GM12874 (cell line): ENCODE measurements around the gene KITLG.

Experiments
- CTCF ChIP-seq: IDR thresholded peaks from 2 replicates; pipeline ENCODE4 v1.5.1; 2011; ENCODE audit warnings: low read depth, mild to moderate bottlenecking, control low read depth, low read length, moderate library complexity; ENCODE audit not compliant: insufficient read depth

Gene KITLG

DNA sequence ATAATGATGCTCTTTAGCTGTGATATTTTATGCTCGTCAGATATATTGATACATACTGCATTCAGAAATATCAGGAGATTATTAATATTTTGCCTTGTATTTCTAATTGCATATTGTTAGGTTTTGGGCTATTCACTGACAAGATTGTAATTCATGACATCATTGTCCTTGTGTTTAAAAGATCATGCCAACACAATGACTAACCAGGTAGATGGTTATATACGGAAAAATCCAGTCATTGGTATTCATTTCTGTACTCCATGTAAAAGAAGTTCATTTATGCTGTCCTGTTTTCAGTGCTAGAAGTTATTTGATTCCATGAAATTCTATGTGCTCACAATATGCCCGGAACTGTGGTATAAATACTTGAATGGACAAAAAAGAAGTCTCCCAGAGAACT, 107.5 kb downstream of the KITLG start:
- no peak for TF ChIP-seq CTCF

- no peak for TF ChIP-seq CTCF
Measured at GRCh38 chr12:88472248-88472647, 108.0 kb downstream of the KITLG start.

DNA sequence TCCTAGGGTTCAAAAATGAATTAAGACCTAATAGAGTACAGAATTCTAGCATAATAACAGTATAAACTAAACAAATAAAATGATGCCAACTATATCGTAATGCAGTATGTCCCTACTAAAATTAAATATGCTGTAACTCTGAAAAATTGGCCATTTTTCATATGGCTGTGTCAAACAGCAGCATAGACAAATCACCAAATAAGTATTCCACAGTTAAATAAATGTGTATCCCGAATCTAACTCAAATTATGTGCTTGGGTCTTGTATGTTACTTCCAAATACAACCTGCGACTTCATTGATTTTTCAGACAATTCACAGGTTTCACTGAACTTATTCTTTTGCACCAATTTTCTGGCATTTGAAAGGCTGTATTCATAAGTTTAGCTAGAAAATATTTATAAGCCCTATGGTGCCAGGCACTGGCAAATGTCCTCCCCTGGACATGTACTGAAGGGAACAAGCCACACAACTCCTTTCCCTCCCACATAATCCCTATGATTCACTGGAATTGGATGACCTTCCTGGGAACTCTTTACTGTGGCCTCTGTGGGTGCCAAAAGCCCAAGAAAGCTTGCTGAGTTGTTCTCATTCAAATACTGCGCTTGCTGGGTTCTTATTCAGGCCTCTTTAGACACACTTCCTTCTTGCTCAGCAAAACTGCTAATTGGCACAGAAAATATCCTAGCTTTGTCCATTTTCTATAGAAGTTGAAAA, 108.8 kb downstream of the KITLG start:
- no peak for TF ChIP-seq CTCF

GRCh38 chr12:88469154-88469553, 111.1 kb downstream of the KITLG start:
- TF ChIP-seq CTCF, result no peak

DNA sequence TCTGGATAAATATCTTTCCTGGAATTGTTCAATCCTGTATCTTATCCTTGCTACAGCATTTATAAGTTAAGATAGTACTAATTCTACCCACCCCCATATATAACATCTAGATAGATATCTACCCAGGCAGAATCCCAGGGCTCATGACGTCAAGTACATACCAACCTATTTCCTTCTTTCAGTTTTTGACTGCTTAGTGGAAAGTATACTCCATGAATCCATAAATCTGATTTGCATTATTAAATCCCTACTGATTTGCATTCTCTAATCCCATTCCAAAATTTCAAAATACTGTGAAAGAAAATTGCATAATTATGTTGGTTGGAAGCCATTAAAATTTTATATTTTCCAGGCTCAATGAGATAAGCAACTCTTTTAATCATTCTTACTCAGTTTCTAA, 111.7 kb downstream of the KITLG start:
- TF ChIP-seq CTCF, result no peak

DNA sequence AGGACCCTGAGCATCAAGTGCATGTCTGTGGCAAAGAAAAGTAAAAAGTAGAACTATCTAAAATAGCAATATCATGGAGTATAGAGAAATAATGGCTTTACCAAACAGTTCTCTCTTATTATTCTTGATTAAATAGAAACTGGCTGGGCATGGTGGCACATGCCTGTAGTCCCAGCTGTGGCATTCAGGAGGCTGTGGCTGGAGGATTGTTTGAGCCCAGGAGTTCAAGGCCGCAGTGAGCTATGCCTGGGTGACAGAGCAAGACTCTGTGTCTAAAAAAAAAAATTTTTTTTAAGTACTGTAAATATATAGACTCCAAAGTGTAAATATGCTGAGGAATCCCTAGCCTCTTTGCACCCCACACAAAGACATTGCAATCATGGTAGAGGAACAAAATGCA, 121.9 kb downstream of the KITLG start:
- TF ChIP-seq CTCF, result no peak

DNA sequence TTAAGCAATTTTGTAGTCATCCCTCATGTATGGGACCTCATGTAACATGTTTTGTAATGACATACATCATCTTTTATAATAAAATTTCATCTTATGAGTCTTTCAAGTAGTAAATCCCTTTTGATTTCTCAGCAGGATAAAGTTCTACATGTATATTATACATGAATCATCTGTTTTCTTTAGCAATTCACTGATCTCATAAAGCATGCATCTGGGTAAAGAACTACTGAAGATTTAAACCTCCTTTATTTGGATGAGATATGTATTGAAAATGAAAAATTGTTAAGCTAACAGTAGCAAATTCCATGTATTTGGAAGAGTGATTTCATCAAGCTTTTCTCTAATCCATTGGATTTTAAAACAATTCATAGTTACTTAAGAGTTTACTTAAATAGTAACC, 126.9 kb downstream of the KITLG start:
- TF ChIP-seq CTCF, result no peak
